Peyer's patch (tissue), 4 donors: ENCODE measurements around the gene VGLL1. TPM values are rescaled to one million over a fixed set of nuclear protein-coding genes. Genes with fewer than 3 reads are reported as not detected.

Experiments
- DNase-seq, 3 donors: peaks; one replicate each; pipeline ENCODE4 v3.0.0-alpha.2; 2017 to 2019
- H3K27ac ChIP-seq, 4 donors: fragments of 200-600 bp; sonication (generic); one replicate each; pipeline ENCODE4 v1.5.1; 2016 to 2019
- H3K27me3 ChIP-seq, 2 donors: fragments of 200-600 bp; sonication (generic); one replicate each; pipeline ENCODE4 v1.5.1; 2019
- H3K36me3 ChIP-seq, 3 donors: fragments of 200-600 bp; sonication (generic); one replicate each; pipeline ENCODE4 v1.5.1; 2016 to 2019
- H3K4me1 ChIP-seq, 4 donors: fragments of 200-600 bp; sonication (generic); one replicate each; pipeline ENCODE4 v1.5.1; 2016 to 2019
- H3K4me3 ChIP-seq, 4 donors: fragments of 200-600 bp; sonication (generic); 1 replicate in 3 of 4; 2 replicates in 1 of 4; pipeline ENCODE4 v1.5.1; 2016 to 2019; ENCODE audit warnings: mild to moderate bottlenecking in 1 of 4
- H3K9me3 ChIP-seq, 4 donors: fragments of 200-600 bp; sonication (generic); one replicate each; pipeline ENCODE4 v1.5.1; 2016 to 2019; ENCODE audit warnings: mild to moderate bottlenecking in 1 of 4
- CTCF ChIP-seq, 6 experiments: fragments of 450-650 bp in 4 of 6; fragments of 200-600 bp in 2 of 6; sonication (generic) in 1 of 6; IDR thresholded peaks; one replicate each; pipeline ENCODE4 v1.5.1; 2017 to 2019; ENCODE audit warnings: antibody characterized with exemption in 6 of 6, mild to moderate bottlenecking in 3 of 6, moderate library complexity in 1 of 6
- POLR2A ChIP-seq, 2 donors: fragments of 450-650 bp; IDR thresholded peaks; one replicate each; pipeline ENCODE4 v1.5.1; 2017; ENCODE audit warnings: antibody characterized with exemption in 2 of 2, mild to moderate bottlenecking in 2 of 2, moderate library complexity in 2 of 2
- total RNA-seq, 4 donors: library from RNA; depleted of rRNA; stranded (reverse); fragments of >200 nt; gene quantifications; one replicate each; pipeline ENCODE4 v1.1.0, GENCODE V29; 2016

VGLL1 gene
- total RNA-seq, 4 donors from 2014 or later = not detected

- Histone ChIP-seq H3K36me3 (no peaks in the 10 kb centered on the region), H3K27me3 (no peaks in the 10 kb centered on the region), H3K4me1 (no peaks in the 10 kb centered on the region), H3K27ac (no peak overlapping the region), H3K4me3 (no peak overlapping the region), H3K9me3 (no peaks in the 10 kb centered on the region)
- no peak for TF ChIP-seq POLR2A (IDR thresholded peaks at IDR 0.05)
- DNase-seq = no peak
These were observed 8.2 kb downstream of the VGLL1 start for GRCh38 chrX:136540226-136540625.

GRCh38 chrX:136541294-136541693 is 9.3 kb downstream of the VGLL1 start:
- Histone ChIP-seq H3K4me1 (no peaks in the 10 kb centered on the region), H3K27ac (no peak overlapping the region), H3K4me3 (no peak overlapping the region), H3K27me3 (no peaks in the 10 kb centered on the region), H3K9me3 (no peaks in the 10 kb centered on the region), H3K36me3 (no peaks in the 10 kb centered on the region)
- TF ChIP-seq POLR2A (IDR thresholded peaks at IDR 0.05) (no peak), CTCF (IDR thresholded peaks at IDR 0.05) (no peak)
- DNase-seq = no peak

- TF ChIP-seq CTCF (IDR thresholded peaks at IDR 0.05) (no peak), POLR2A (IDR thresholded peaks at IDR 0.05) (no peak)
- no peak for DNase-seq
- no peak overlapping the region for H3K4me3 ChIP-seq
- H3K9me3 ChIP-seq = no peaks in the 10 kb centered on the region
- H3K27me3 ChIP-seq = no peaks in the 10 kb centered on the region
- H3K4me1 ChIP-seq = no peaks in the 10 kb centered on the region
- H3K36me3 ChIP-seq = no peaks in the 10 kb centered on the region
- no peak overlapping the region for H3K27ac ChIP-seq
These were observed 10.3 kb downstream of the VGLL1 start for GRCh38 chrX:136542281-136542680.

GRCh38 chrX:136546371-136546781 is 14.4 kb downstream of the VGLL1 start:
- H3K4me1 ChIP-seq = no peaks in the 10 kb centered on the region
- no peak overlapping the region for H3K27ac ChIP-seq
- no peaks in the 10 kb centered on the region for H3K9me3 ChIP-seq
- TF ChIP-seq POLR2A (IDR thresholded peaks at IDR 0.05) (no peak), CTCF (IDR thresholded peaks at IDR 0.05) (no peak)
- no peak for DNase-seq
- H3K4me3 ChIP-seq = no peak overlapping the region
- no peaks in the 10 kb centered on the region for H3K36me3 ChIP-seq
- no peaks in the 10 kb centered on the region for H3K27me3 ChIP-seq

GRCh38 chrX:136549226-136549625 is 17.2 kb downstream of the VGLL1 start:
- Histone ChIP-seq H3K27ac (no peak overlapping the region), H3K36me3 (no peaks in the 10 kb centered on the region), H3K9me3 (no peaks in the 10 kb centered on the region), H3K4me1 (no peaks in the 10 kb centered on the region), H3K27me3 (no peaks in the 10 kb centered on the region), H3K4me3 (no peak overlapping the region)
- TF ChIP-seq POLR2A (IDR thresholded peaks at IDR 0.05) (no peak), CTCF (IDR thresholded peaks at IDR 0.05) (no peak)
- DNase-seq = no peak

- no peak for TF ChIP-seq CTCF (IDR thresholded peaks at IDR 0.05)
- no peak for TF ChIP-seq POLR2A (IDR thresholded peaks at IDR 0.05)
- H3K4me1 ChIP-seq = no peaks in the 10 kb centered on the region
- no peak for DNase-seq
- H3K36me3 ChIP-seq = no peaks in the 10 kb centered on the region
- no peak overlapping the region for H3K4me3 ChIP-seq
- H3K27ac ChIP-seq = no peak overlapping the region
- H3K27me3 ChIP-seq = no peaks in the 10 kb centered on the region
- H3K9me3 ChIP-seq = no peaks in the 10 kb centered on the region
These were observed 19.4 kb downstream of the VGLL1 start for GRCh38 chrX:136551410-136551809.
